H1 (cell line): Measurements from ENCODE around the gene REPS2. TPM values are rescaled to one million over a fixed set of nuclear protein-coding genes. Genes with fewer than 3 reads are reported as not detected.

Experiments
- CTCF ChIA-PET: fragments of 300-600 bp; sonication (Branson Sonifier 250); formaldehyde crosslinking; loops from one replicate; lab custom pipeline; 2021; ENCODE audit not compliant: partially characterized antibody; lab: Charles Lee
- POLR2A ChIA-PET: fragments of 300-600 bp; sonication (Branson Sonifier 250); formaldehyde crosslinking; loops from one replicate; lab custom pipeline; 2021; ENCODE audit warnings: inconsistent platforms; ENCODE audit not compliant: partially characterized antibody; lab: Charles Lee
- DNase-seq, 2 experiments: peaks; one replicate each; pipeline versions ENCODE4 v3.0.0 to v3.0.0-alpha.2; 2010 to 2022; ENCODE audit warnings: low spot score in 2 of 2, low read depth in 1 of 2, mixed read lengths in 1 of 2
- FAIRE-seq: peaks from 2 replicates; lab custom pipeline; 2011; peaks lifted over from hg19 to GRCh38; lab: Jason Lieb, UNC
- H2AFZ ChIP-seq: 2 replicates; pipeline ENCODE4 v1.8.1; 2012; ENCODE audit warnings: low read length, inconsistent platforms
- H2AK5ac ChIP-seq: 2 replicates; pipeline ENCODE4 v1.6.1; 2013; ENCODE audit warnings: low read depth, low read length
- H2BK120ac ChIP-seq: replicated peaks from 2 replicates; pipeline ENCODE3; 2013; ENCODE audit warnings: low read depth, low read length, inconsistent platforms
- H2BK12ac ChIP-seq: 2 replicates; pipeline ENCODE4 v1.6.1; 2013; ENCODE audit warnings: low read depth, low read length
- H2BK15ac ChIP-seq: 2 replicates; pipeline ENCODE4 v1.6.1; 2013; ENCODE audit warnings: low read length
- H2BK20ac ChIP-seq: 2 replicates; pipeline ENCODE4 v1.6.1; 2013; ENCODE audit warnings: low read length
- H2BK5ac ChIP-seq: 2 replicates; pipeline ENCODE4 v1.6.1; 2013; ENCODE audit warnings: low read depth, low read length
- H3K14ac ChIP-seq: 2 replicates; pipeline ENCODE4 v1.6.1; 2013; ENCODE audit warnings: inconsistent platforms; ENCODE audit not compliant: insufficient read length
- H3K18ac ChIP-seq: 2 replicates; pipeline ENCODE4 v1.6.1; 2013; ENCODE audit warnings: low read length; ENCODE audit errors: extremely low read depth
- H3K23ac ChIP-seq: 2 replicates; pipeline ENCODE4 v1.6.1; 2013; ENCODE audit warnings: inconsistent platforms; ENCODE audit not compliant: insufficient read length
- H3K23me2 ChIP-seq: 2 replicates; pipeline ENCODE4 v1.6.1; 2013; ENCODE audit warnings: low read depth, low read length
- H3K27ac ChIP-seq: 2 replicates; pipeline ENCODE4 v1.6.1; 2011; ENCODE audit warnings: low read depth, low read length, inconsistent platforms
- H3K27me3 ChIP-seq, 4 experiments: replicated peaks in 1 of 4; 1 replicate in 1 of 4; 2 replicates in 3 of 4; pipeline versions ENCODE4 v1.6.1 to v1.8.1; 2011 to 2013; ENCODE audit warnings: low read length in 3 of 4, mild to moderate bottlenecking in 3 of 4, inconsistent platforms in 2 of 4, mixed read lengths in 2 of 4, moderate library complexity in 1 of 4; ENCODE audit not compliant: control insufficient read depth in 3 of 4, insufficient read depth in 3 of 4; ENCODE audit errors: extremely low read depth in 1 of 4
- H3K36me3 ChIP-seq, 4 experiments: 2 replicates each; pipeline versions ENCODE4 v1.6.1 to v1.8.1; 2011 to 2013; ENCODE audit warnings: mild to moderate bottlenecking in 4 of 4, low read length in 3 of 4, moderate library complexity in 2 of 4, control low read depth in 1 of 4, inconsistent platforms in 1 of 4; ENCODE audit not compliant: insufficient read depth in 4 of 4, control insufficient read depth in 2 of 4
- H3K4ac ChIP-seq: replicated peaks from 2 replicates; pipeline ENCODE3; 2013; ENCODE audit warnings: low read length, low read depth, mixed read lengths, inconsistent platforms; ENCODE audit not compliant: insufficient read length
- H3K4me1 ChIP-seq, 4 experiments: replicated peaks in 1 of 4; 1 replicate in 1 of 4; 2 replicates in 3 of 4; pipeline versions ENCODE4 v1.6.1 to v1.8.1; 2011 to 2013; ENCODE audit warnings: low read length in 3 of 4, inconsistent platforms in 2 of 4, mixed read lengths in 1 of 4; ENCODE audit not compliant: insufficient read depth in 4 of 4, control insufficient read depth in 3 of 4
- H3K4me2 ChIP-seq, 2 experiments: 2 replicates each; pipeline versions ENCODE4 v1.6.1 to v1.8.1; 2011 to 2013; ENCODE audit warnings: low read depth in 2 of 2, low read length in 2 of 2, control low read depth in 1 of 2, inconsistent platforms in 1 of 2, mild to moderate bottlenecking in 1 of 2; ENCODE audit not compliant: insufficient read depth in 1 of 2
- H3K4me3 ChIP-seq, 4 experiments: fragments of 200-600, 300-600 bp in 1 of 4; sonication (generic), shearing (Covaris generic), sonication (Bioruptor Twin) in 1 of 4; 2 replicates each; pipeline versions ENCODE4 v1.5.1 to v1.8.1; 2011 to 2016; ENCODE audit warnings: low read length in 4 of 4, low read depth in 3 of 4, control low read depth in 2 of 4, inconsistent platforms in 2 of 4, mild to moderate bottlenecking in 2 of 4, mixed read lengths in 1 of 4, moderate library complexity in 1 of 4; ENCODE audit not compliant: insufficient read depth in 2 of 4; ENCODE audit errors: extremely low read depth in 1 of 4
- H3K56ac ChIP-seq: replicated peaks from 2 replicates; pipeline ENCODE3; 2013; ENCODE audit warnings: low read depth, mild to moderate bottlenecking, mixed read lengths, low read length, inconsistent platforms; ENCODE audit not compliant: insufficient read length
- H3K79me1 ChIP-seq: 2 replicates; pipeline ENCODE4 v1.6.1; 2013; ENCODE audit warnings: low read depth, low read length, control low read depth
- H3K79me2 ChIP-seq, 2 experiments: 2 replicates each; pipeline versions ENCODE4 v1.6.1 to v1.8.1; 2012 to 2013; ENCODE audit warnings: low read length in 2 of 2, mild to moderate bottlenecking in 2 of 2, inconsistent platforms in 1 of 2; ENCODE audit not compliant: insufficient read depth in 2 of 2, control insufficient read depth in 1 of 2
- H3K9ac ChIP-seq, 4 experiments: replicated peaks in 1 of 4; 1 replicate in 1 of 4; 2 replicates in 3 of 4; pipeline versions ENCODE4 v1.6.1 to v1.8.1; 2011 to 2013; ENCODE audit warnings: low read depth in 3 of 4, low read length in 3 of 4, control low read depth in 2 of 4, mild to moderate bottlenecking in 2 of 4, moderate library complexity in 2 of 4, inconsistent platforms in 1 of 4; ENCODE audit errors: extremely low read depth in 1 of 4
- H3K9me3 ChIP-seq, 2 experiments: 2 replicates each; pipeline versions ENCODE4 v1.6.1 to v1.8.1; 2012 to 2013; ENCODE audit warnings: mild to moderate bottlenecking in 2 of 2, moderate library complexity in 2 of 2, control low read depth in 1 of 2, inconsistent platforms in 1 of 2, low read depth in 1 of 2, low read length in 1 of 2, mixed read lengths in 1 of 2; ENCODE audit not compliant: insufficient read depth in 2 of 2
- H4K20me1 ChIP-seq, 2 experiments: replicated peaks in 1 of 2; 2 replicates each; pipeline versions ENCODE3 to v1.8.1; 2011 to 2013; ENCODE audit warnings: inconsistent platforms in 2 of 2, low read length in 2 of 2, mild to moderate bottlenecking in 1 of 2; ENCODE audit not compliant: insufficient read depth in 2 of 2, control insufficient read depth in 1 of 2
- H4K5ac ChIP-seq: 2 replicates; pipeline ENCODE4 v1.6.1; 2013; ENCODE audit warnings: low read length, low read depth, mixed read lengths, inconsistent platforms; ENCODE audit not compliant: insufficient read length
- H4K8ac ChIP-seq: 2 replicates; pipeline ENCODE4 v1.8.0; 2013; ENCODE audit warnings: mild to moderate bottlenecking, moderate library complexity, low read length, inconsistent platforms; ENCODE audit not compliant: insufficient read depth; ENCODE audit errors: extremely low read depth
- H4K91ac ChIP-seq: replicated peaks from 2 replicates; pipeline ENCODE3; 2013; ENCODE audit warnings: low read length, mixed read lengths, inconsistent platforms; ENCODE audit not compliant: insufficient read length
- PHF8 ChIP-seq: fragments of 200-600 bp; sonication (generic); conservative IDR thresholded peaks from 2 replicates; pipeline ENCODE4 v1.7.1; 2012; ENCODE audit warnings: low read depth, mild to moderate bottlenecking, inconsistent platforms, low read length, moderate library complexity
- POLR2A ChIP-seq, 2 experiments: IDR thresholded peaks; 1 replicate in 1 of 2; 2 replicates in 1 of 2; pipeline ENCODE4 v1.6.1; 2011; ENCODE audit warnings: low read depth in 2 of 2, low read length in 2 of 2, mild to moderate bottlenecking in 2 of 2; ENCODE audit errors: control extremely low read depth in 1 of 2
- SIRT6 ChIP-seq: IDR thresholded peaks from one replicate; pipeline ENCODE4 v1.7.1; 2012; ENCODE audit warnings: low read length, inconsistent platforms
- SUZ12 ChIP-seq: fragments of 200-600 bp; sonication (generic); IDR thresholded peaks from 2 replicates; pipeline ENCODE4 v1.6.1; 2012; ENCODE audit warnings: mild to moderate bottlenecking, inconsistent platforms, low read length, moderate library complexity, mixed read lengths
- WGBS, 2 experiments: shearing (Covaris generic) in 1 of 2; methylation state at CpG; one replicate each; pipeline versions ENCODE4 v1.1.6 to v1.1.7; 2013 to 2015; ENCODE audit warnings: low lambda C conversion rate in 2 of 2, mixed read lengths in 2 of 2, inconsistent platforms in 1 of 2, low coverage in 1 of 2, missing lambda C conversion rate in 1 of 2; ENCODE audit not compliant: insufficient replicate concordance in 2 of 2, insufficient coverage in 1 of 2, insufficient read length in 1 of 2; ENCODE audit errors: extremely low coverage in 1 of 2, missing lambda C conversion rate in 1 of 2; 5-methylcytosine and 5-hydroxymethylcytosine counted together
- polyA plus RNA-seq, 7 experiments: library from polyadenylated mRNA; depleted of rRNA in 3 of 7; stranded (reverse) in 5 of 7; unstranded in 2 of 7; fragments of >200 nt in 5 of 7; fragments of 200-250 nt in 2 of 7; gene quantifications; 1 replicate in 5 of 7; 2 replicates in 1 of 7; 4 replicates in 1 of 7; pipeline versions ENCODE4 v1.2.1 to v1.2.3, GENCODE V29; 2011 to 2013; ENCODE audit warnings: missing spikeins in 2 of 7, mixed read lengths in 2 of 7
- total RNA-seq: library from RNA; stranded (reverse); fragmentation: NEBNext Ultra II Directional; extraction: Animal tissue kit (Norgen Biotek cat#: 25700); gene quantifications from 2 replicates; pipeline ENCODE4 v1.2.1, GENCODE V29; 2021

REPS2 gene
- total and polyA plus RNA-seq, 2 of the 8 experiments (the other 6 are each of a cell fraction or from before 2014, with no cell fraction given) = 0.79 to 4.3 TPM

DNA sequence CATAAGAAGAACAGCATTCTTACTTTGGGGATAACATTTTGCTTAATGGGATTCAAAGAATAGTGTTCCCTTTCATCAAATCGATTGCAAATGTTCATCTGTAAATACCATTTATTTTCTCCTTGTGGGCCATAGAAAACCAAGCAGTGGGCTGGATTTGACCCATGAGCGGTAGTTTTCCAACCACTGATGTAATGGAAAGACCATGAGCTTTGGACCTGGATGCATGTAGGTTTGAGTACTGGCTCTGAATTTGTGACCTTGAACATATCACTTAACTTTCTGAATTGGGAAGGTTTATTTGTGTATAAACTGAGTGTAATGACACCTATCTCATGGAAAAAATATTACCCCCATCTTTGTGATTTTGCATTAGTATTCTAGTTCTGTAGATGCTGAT is 54.3 kb downstream of the REPS2 start:
- no peak overlapping the region for H3K4me3 ChIP-seq
- H3K4me1 ChIP-seq = no peaks in the 10 kb centered on the region
- peaks cover 0 to 2% of the 10 kb centered on the region in 2 experiments for H4K20me1 ChIP-seq
- no peaks in the 10 kb centered on the region for H3K9me3 ChIP-seq
- no peak overlapping the region for H2AK5ac ChIP-seq
- H4K5ac ChIP-seq = no peak overlapping the region
- no peak overlapping the region for H3K14ac ChIP-seq
- H3K79me1 ChIP-seq = no peaks in the 10 kb centered on the region
- no peak overlapping the region for H2BK5ac ChIP-seq
- H3K4ac ChIP-seq = no peak overlapping the region
- H2AFZ ChIP-seq = no peak overlapping the region
- no peak overlapping the region for H3K4me2 ChIP-seq
- FAIRE-seq (no peak), DNase-seq (no peak)
- H3K27ac ChIP-seq = no peak overlapping the region
- H2BK20ac ChIP-seq = no peak overlapping the region
- WGBS, 2 experiments = 88% methylated on average over 2 of the region's 2 CpGs; no CpG with 5 or more reads in 1 of the 2 experiments
- no peaks in the 10 kb centered on the region for H3K23me2 ChIP-seq
- POLR2A ChIA-PET = no interaction called here
- H3K56ac ChIP-seq = no peak overlapping the region
- no peak overlapping the region for H4K8ac ChIP-seq
- CTCF ChIA-PET = interaction anchor here (0.5 to 1.0 kb wide), 2 partner anchors 12 to 97 kb away, joined by 3 read pairs; no protein-coding TSS in a partner anchor
- no peak overlapping the region for H3K9ac ChIP-seq
- no peak for TF ChIP-seq SIRT6
- no peak for TF ChIP-seq POLR2A (IDR thresholded peaks at IDR 0.05; ENCODE audit: control extremely low read depth in 1 of 2, low read depth in 2 of 2, low read length in 2 of 2)
- TF ChIP-seq SUZ12 = no peak
- TF ChIP-seq PHF8 = no peak
- H3K79me2 ChIP-seq = no peaks in the 10 kb centered on the region
- H3K36me3 ChIP-seq = no peaks in the 10 kb centered on the region
- H3K18ac ChIP-seq = no peak overlapping the region
- no peak overlapping the region for H2BK15ac ChIP-seq
- no peak overlapping the region for H2BK12ac ChIP-seq
- H2BK120ac ChIP-seq = no peak overlapping the region
- H4K91ac ChIP-seq = no peak overlapping the region
- H3K23ac ChIP-seq = no peak overlapping the region
- H3K27me3 ChIP-seq = no peaks in the 10 kb centered on the region
